ENCODE measurements around the gene ZC3H10.
"Not testable (repeated sequence)": the region's sequence is repeated elsewhere in the genome, so short reads cannot be mapped to it uniquely, and the experiment has no call there.

Gene ZC3H10

GRCh38 chr12:56117778-56118687 is at the start of gene ZC3H10:
ZC3H10 (plus strand) TSS chr12:56118266; CDS start chr12:56120563, 2,297 bp downstream.
- peak; percentile 99 to 100 (median 99) for DNase-seq

GRCh38 chr12:56071648-56072047 is 46.4 kb upstream of the ZC3H10 start:
- no peak for DNase-seq

GRCh38 chr12:56074396-56074795 is 43.7 kb upstream of the ZC3H10 start:
- no peak for DNase-seq

GRCh38 chr12:56077966-56078365 is 40.1 kb upstream of the ZC3H10 start:
- not testable (repeated sequence) for DNase-seq

- no peak for DNase-seq
Measured at GRCh38 chr12:56078427-56078826, 39.6 kb upstream of the ZC3H10 start.

GRCh38 chr12:56078931-56079722 is 38.9 kb upstream of the ZC3H10 start:
- DNase-seq: peak; percentile 32 to 72 (median 70)

- DNase-seq: peak; percentile 62 to 85 (median 82)
Measured at GRCh38 chr12:56079723-56080555, 38.1 kb upstream of the ZC3H10 start, which contains the start of gene ERBB3. ERBB3 (plus strand) TSS chr12:56080165; CDS start chr12:56080301, 136 bp downstream.

GRCh38 chr12:56080556-56081138 is 37.4 kb upstream of the ZC3H10 start:
- no peak for DNase-seq

- no peak for DNase-seq
Measured at GRCh38 chr12:56081393-56082347, 36.4 kb upstream of the ZC3H10 start.

GRCh38 chr12:56082382-56082781 is 35.7 kb upstream of the ZC3H10 start:
- no peak for DNase-seq

- DNase-seq: no peak
Measured at GRCh38 chr12:56082967-56083366, 35.1 kb upstream of the ZC3H10 start.

- DNase-seq: peak in 1 of 3 experiments; percentile 6
Measured at GRCh38 chr12:56084958-56085543, 33.0 kb upstream of the ZC3H10 start.

GRCh38 chr12:56086096-56086495 is 32.0 kb upstream of the ZC3H10 start:
- no peak for DNase-seq

- DNase-seq: no peak
Measured at GRCh38 chr12:56086608-56087007, 31.5 kb upstream of the ZC3H10 start.

GRCh38 chr12:56087220-56087619 is 30.8 kb upstream of the ZC3H10 start:
- peak; percentile 14 to 59 (median 18) for DNase-seq

GRCh38 chr12:56097738-56098137 is 20.3 kb upstream of the ZC3H10 start:
- DNase-seq: no peak

GRCh38 chr12:56098592-56098991 is 19.5 kb upstream of the ZC3H10 start:
- peak in 1 of 3 experiments; percentile 20 for DNase-seq

GRCh38 chr12:56099787-56100186 is 18.3 kb upstream of the ZC3H10 start:
- DNase-seq: no peak

- DNase-seq: no peak
Measured at GRCh38 chr12:56101045-56101444, 17.0 kb upstream of the ZC3H10 start.

- no peak for DNase-seq
Measured at GRCh38 chr12:56102683-56103065, 15.4 kb upstream of the ZC3H10 start.

All from NCI-H1417 (cell line).